GM19328 (cell line): ENCODE results near the gene EPHB2.
"Not testable (repeated sequence)": the region's sequence is repeated elsewhere in the genome, so short reads cannot be mapped to it uniquely, and the experiment has no call there.

Experiments used
- ATAC-seq: cut with Tn5 transposase; IDR thresholded peaks from one replicate; pipeline ENCODE4 v1.9.1; 2021; ENCODE audit warnings: mild to moderate bottlenecking, moderate library complexity; ENCODE audit not compliant: unreplicated experiment

Gene EPHB2

DNA sequence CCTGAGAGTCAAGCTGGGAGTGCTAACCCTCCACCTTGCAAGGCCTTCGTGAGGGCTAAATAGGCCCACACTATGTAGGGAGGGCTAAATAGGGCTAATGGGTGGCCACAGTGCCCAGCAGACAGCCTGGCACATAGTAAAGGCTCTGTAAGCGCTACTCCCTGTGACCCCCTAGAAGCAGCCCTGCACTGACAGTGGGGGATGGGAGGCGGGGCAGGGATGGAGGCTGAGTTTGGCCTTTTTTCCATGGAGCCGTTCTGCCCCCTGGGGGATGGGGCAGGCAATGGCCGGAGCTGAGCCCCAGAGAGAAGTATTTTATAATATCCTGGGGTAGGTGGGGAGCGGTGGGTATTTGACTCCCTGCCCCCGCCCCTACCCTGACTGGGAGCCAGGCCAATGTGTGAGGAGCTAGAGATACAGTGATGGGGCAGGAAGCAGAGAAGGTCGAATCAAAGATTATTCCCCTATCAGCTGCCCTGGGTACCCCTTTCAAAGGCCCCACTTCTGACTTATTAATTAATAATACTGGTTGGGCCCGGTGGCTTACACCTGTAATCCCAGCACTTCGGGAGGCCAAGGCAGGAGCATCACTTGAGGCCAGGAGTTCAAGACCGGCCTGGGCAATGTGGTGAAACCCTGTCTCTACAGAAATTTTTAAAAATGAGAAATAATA, 219.7 kb downstream of the EPHB2 start:
- no peak for ATAC-seq

DNA sequence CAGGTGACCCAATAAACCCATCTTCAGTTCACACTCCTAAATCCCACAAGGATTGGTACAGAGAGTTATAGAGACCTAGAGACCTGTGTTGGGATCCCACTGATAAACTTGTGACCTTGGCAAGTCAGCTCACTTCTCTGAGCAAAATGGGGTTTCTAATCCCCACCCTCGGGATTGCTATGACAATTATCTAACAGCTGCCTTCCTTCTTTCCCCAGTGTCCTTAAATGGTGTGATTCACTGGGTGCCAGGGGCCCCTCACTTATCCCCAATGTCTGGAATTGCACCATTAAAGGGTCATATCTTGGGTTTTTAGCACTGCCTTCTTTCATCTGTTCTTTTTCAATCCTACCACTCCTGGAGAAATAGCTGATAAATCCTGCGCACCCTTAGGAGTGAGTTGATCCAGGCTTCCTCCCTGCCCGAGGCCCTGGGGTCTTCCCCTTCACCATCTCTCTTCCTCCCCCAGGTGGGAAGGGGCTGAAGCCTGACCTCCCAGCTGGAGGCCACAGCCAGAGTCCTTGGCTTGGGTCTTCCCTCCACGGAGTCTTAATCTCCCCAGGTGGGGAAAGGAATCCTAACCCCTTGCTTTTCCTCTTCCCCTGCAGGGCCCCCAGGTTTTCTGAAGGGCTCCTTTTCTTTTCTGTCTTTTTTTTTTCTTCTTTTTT, 222.3 kb downstream of the EPHB2 start:
- no peak for ATAC-seq

DNA sequence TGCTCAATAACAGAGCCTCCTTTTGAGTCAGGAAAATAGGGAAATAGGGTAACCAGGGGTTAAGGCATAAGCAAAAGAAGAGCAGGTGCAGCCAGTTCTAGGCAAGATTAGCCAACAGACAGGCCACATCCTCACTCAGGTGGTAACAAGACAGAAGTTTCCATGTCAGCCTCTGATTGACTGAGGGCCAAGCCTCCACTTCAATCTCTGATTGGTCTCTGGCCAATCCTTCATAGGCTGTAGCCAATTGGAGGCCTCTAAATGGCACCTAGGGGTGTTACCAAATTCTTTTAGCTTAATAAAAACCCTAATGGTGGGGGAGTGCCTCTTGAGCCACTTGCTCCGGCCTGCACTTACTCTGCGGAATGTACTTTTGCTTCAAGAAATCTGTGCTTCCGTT, 224.8 kb downstream of the EPHB2 start:
- ATAC-seq: no peak

DNA sequence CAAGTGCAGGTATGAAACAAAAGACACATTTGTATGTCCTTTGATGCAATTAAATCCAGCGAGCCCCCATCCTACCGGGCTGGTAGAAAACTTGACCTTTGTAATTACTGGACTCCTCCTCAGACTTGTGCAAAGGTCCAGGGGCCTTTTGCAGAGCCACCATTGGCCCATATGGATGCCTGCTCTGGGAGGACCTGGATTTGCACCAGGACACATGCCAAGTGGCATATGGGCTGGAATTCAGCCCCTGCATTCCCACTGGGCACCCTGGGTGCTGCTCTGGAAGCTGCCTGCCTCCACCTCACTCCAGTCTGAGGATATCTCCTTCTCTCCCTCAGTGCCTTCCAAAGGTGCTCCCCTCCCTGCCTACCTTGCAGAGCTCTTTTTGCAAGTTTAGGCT, 226.0 kb downstream of the EPHB2 start:
- no peak for ATAC-seq

DNA sequence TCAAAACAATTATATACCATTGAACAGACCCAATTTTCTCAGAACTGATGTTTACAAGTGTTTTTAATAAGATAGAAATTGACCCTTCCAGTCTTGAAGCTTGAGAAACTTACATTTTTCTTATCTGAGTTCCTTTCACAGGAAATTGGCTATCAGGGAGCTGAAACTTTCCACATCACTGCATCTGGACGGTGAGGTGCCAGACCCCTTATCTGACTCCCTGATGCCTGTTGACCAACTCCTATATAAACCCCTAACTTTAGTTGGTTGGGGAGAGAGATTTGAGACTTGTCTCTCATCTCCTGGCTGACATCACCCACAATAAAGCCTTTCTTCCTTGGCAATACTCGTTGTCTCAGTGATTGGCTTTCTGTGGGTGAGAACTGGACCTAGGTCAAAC, 230.6 kb downstream of the EPHB2 start:
- no peak for ATAC-seq

DNA sequence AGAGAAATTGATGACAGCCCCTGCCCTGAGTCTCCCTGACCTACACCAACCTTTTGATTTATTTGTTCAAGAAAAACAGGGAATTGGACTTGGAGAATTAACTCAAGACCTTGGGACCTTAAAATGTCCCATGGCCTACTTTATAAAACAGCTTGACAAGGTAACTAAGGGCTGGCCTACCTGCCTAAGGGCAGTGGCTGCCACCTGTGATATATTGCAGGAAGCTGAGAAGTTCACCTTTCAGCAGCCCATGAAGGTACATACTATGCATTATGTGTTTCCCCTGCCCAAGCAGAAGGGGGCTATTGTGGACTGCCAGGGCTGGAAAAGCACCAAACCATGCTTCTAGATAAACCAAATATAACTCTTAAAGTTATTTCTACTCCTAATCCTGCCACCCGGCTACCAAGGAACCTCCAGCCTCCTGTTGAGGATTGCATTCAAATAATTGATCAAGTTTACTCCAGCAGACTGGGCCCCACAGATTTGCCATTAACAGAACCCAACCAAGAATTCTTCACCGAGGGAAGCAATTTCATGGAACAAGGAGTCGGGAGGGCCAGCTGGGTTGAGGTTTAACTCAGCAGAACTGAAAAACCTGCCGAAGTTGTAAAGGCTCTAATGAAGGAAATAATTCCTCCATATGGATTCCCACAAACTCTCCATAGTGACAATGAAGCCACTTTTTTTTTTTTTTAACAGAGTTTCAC, 233.9 kb downstream of the EPHB2 start:
- ATAC-seq: no peak

DNA sequence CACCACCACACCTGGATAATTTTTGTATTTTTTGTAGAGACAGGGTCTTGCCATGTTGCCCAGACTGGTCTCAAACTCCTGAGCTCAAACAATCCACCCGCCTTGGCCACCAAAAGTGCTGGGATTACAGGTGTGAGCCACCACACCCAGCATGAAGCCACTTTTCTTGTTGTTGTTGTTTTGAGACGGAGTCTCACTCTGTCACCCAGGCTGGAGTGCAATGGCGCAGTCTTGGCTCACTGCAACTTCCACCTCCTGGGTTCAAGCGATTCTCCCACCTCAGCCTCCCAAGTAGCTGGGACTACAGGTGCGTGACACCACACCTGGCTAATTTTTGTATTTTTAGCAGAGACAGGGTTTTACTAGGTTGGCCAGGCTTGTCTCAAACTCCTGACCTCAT, 234.5 kb downstream of the EPHB2 start:
- ATAC-seq: not testable (repeated sequence)

DNA sequence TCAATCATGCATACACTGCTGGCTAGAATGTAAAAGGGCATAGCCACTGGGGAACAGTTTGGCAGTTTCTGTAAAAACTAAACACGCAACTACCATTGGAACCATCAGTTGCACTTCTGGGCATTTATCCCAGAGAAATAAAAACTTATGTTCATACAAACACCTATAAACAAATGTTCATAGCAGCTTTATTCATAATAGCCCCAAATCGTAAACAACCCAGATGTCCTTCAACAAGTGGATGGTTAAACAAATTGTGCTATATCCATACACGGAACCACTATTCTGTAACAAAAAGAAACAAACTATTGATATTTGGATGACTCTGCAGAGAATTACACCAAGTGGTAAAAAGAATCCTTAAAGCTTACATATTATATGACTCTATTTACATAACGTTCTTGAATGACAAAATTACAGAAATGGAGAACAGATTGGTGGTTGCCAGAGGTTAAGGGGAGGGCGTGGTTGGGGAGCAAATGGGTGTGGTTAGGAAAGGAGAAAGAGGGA, 239.2 kb downstream of the EPHB2 start:
- ATAC-seq: no peak

DNA sequence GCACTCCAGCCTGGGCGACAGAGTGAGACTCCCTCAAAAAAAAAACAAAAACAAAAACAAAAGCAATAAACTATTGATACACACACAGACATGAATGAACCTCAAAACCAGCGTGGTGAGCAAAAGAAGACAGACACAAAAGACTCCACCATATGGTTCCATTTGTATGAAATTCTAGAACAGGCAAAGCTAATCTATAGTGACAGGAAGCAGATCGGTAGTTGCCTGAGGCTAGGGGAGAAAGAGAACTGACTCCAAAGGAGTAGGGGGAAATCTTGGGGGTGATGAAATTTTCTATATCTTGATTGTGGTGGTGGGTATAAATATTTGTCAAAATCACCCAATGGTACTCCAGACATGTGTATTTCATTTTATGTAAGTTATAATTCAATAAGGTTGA, 241.2 kb downstream of the EPHB2 start:
- ATAC-seq: no peak

DNA sequence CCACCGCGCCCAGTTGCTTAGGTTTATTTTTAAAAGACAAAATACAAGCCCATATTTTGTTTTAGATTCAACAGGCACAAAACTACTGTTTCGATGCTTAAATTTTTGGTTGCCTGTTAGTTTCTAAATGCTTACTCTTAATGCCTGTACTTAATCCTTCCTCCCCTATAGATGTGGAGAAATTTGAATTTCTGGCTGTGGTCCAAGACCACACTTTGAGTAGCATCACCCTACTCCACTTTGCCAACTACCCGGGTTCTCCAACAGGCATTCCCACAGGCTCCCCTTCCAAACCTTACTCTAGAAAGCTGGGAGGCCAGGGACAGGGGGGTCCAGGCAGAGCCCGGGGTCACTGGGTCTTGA, 242.0 kb downstream of the EPHB2 start:
- no peak for ATAC-seq

DNA sequence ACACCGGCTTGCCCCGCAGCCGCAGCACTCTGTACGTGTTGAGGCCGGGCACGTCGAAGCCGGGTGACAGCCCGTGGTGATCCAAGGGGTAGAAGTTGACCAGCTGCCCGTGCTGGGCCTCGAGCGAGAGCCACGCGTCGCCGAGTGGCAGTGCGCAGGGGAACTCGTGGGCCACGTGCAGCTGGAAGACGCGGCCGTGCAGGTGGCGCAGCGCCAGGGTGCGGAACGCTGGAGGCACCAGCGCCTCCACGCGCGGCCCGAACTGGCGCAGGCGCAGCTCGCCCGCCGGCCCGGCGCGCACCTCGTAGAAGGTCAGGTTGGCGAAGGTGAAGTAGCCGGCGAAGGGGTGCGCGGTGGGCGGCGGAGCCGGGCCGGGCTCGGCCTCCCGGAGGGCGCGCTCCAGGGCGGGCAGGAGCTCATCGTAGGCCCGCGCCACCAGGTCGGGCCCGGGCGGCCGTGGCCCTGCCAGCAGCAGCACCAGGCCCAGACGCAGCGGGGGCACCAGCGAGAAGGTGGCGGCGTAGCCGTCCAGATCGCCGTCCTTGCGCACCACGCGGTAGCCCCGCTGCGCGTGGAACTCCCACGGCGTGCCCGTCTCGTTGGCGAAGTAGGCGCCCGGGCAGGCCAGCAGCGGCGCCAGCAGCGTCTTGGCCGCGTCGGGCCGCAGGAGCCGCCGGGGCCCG, 242.6 kb downstream of the EPHB2 start:
- no peak for ATAC-seq

DNA sequence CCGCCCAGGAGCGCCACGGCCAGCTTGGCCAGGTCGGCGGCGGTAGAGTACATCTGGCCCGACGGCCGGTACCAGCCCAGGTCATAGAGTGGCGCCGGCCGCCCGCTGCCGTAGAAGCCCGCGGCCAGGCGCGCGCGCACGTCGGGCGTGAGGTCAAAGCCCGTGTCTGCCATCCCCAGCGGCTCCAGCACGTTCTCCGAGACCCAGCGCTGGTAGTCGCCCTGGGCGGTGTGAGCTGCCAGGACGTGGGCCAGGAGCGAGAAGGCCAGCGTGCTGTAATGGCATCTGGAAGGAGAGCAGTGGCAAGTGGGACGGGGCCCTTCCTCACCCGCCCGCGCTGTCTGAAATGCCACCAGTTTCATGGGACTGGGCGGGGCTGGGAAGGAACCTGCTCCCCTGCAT, 243.1 kb downstream of the EPHB2 start:
- no peak for ATAC-seq

DNA sequence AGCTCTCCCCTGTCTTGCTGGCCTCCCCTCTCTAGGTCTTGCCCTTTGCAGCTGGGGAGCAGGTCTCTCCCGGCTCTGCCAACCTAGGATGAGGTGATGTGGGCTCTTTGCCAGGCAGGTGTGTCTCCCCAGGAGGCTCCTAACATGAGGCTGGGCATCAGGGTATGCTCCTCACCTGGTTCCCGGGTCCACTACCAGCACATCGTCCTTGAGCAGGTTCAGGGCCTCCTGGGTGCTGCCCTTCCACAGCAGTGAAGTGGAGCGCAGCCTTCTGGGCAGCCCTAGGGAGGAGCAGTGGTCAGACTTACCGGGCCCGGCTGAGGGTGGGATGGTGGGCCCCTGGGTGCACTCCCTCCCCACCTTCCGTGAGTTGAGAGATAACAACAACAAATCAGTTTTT, 244.5 kb downstream of the EPHB2 start:
- ATAC-seq: no peak

DNA sequence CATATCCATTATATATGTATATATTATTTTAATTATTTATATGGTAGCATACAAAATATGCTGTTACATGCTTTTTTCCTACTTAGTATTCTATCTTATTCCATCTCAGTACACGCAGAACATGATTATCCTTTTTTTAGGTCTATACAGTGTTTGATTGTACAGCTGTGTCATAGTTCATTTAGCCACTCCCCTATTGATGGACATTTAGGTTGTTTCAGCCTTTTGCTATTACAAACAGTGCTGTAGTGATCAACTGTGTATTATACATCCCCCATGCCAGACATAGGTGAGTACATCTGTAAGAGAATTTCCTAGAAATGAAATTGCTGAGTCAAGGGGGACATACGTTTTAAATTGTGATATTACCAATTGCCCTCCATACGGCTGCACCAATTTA, 246.4 kb downstream of the EPHB2 start:
- no peak for ATAC-seq

DNA sequence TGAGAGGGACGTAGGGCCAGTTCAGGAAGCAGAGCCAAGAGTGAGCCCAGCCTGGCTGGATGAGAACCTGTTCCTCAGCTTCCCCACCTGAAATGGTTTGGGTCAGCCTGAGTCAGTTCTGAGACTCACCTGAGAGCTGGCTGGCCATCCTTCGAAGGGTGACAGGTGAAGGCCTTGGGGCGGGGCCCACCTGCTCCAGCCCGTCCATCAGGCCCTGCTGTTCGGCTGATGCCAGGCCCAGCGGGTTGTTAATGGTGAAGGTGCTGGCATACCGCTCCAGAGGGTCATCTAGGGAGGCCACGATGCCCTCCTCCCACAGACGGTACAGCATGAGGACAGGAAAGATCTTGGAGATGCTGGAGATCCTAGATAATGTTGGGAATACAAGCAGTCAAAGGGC, 247.9 kb downstream of the EPHB2 start:
- ATAC-seq: no peak

DNA sequence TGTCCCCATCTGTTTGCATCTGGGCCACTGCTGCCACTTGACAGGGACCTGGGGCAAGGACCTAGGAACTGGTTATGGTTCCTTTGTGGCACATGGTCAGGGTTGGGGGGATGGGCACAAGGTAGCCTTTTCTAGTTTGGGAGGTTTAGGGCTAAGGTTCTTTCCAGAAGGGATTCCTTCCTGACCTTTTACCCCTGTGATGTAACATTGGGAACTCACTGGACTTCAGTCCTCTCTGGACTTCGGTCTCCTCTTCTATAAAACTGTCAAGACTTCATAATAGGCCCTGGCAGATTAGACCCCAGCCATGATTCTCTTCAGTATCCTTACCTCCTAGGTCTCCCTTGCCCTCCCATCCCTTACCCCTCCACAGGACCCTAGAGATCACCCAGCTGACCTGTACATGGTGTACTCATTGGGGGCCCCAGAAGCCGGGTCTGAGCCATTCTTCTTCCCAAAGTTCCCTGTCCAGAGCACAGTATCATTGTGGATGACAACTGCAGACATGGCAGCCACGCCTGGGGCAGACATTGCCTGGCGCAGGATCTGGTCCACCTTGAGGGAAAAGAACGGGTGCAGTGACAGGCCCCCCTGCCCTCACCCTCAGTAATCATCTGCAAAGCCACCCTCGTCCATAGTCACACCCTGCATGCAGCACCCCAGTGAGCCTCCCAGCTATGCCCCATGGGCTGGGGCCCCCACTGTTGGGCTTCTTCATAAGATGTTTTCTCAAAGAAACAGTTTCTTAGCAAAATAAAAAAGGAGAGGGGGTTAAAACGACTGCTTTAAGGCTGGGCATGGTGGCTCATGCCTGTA, 249.1 kb downstream of the EPHB2 start:
- ATAC-seq: no peak

DNA sequence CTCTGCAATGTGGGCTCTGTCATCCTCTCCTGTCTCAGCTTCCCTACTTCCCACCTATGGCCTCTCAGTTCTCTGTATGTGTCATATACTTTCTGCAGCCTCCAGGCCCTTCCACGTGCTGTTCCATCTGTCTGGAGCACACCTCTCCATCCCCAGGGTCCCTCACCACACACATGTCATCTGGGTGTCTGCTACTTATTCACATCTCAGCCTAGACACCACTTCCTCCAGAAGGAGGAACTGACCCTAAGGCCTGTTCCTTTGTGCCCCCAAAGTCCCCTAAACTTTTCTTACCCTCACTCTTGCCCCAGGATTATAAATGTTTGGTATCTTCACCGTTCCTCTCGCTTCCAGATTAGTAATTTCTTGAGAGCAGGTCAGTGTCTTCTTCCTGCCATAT, 251.9 kb downstream of the EPHB2 start:
- no peak for ATAC-seq

DNA sequence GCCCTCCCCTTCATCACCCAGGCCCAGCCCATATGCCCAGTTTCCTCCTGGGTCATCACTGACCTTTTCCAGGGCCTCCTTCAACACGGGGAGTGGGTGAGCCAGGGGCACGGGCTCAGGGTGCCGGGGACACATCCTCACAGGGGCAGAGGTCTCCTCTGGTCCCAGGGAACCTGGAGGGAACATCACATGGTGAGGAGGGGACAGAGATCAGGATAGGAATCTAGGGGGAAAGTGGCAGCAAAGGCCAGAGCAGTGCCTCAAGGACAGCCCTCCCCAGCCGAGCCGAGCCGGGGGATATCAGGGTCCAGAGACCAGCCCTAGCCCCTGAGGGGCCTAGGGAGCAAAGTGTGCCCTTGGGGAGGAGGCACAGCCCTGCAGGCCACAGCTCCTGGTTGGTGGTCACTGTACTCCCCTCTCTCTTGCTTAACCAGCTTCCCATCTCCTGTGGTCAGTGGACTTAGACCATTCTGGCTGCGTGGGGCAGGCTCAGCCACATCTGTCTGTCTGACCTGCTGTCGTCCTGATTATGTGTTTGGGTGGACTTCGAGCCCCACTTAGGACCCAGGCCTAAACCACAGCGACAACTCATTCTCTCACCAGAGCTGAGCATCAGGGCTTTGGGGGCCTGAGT, 252.5 kb downstream of the EPHB2 start:
- no peak for ATAC-seq

DNA sequence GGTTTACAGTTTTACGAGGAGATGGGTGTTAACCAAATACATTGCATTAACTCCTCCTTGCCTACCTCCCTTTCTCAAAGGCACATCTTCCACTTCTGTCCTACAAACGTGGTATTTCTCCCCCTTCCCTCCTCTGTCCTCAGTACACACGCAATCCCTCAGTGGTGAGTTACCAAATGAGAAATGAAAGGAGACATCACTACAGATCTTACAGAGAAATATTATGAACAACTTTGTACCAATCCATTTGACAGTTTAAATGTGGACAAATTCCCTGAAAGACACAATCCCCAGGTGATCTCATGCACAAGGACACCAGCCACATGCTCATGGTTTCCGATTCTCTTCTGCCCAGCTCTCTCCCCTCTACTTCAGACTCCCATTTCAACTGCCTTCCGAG, 255.7 kb downstream of the EPHB2 start:
- ATAC-seq: no peak

DNA sequence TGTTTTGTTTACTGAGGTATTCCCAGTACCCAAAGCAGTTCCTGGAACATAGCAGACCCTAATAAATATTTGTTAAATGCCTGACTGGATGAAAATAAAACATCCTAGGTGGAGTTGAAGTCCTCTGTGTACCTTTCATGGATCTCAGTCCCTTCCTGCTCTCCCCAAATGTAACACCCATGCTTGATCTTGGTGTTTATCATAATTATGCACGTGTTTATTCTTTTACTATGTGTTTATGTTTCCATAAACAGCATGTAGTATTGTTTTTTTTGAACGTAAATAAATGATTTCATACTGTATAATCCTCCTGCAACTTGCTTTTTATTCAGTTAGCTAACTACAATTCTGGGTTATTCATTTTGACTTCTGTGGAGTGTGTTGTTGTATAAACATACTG, 257.2 kb downstream of the EPHB2 start:
- no peak for ATAC-seq
